HEK293 (cell line): ENCODE results near the gene CSMD2.

Experiments
- BCL11A ChIP-seq: fragments of 450-650 bp; formaldehyde crosslinking; IDR thresholded peaks from 2 replicates; pipeline ENCODE4 v1.5.1; 2016; ENCODE audit warnings: low read depth, missing biosample characterization, missing genetic modification characterization
- TSHZ1 ChIP-seq: fragments of 450-650 bp; formaldehyde crosslinking; IDR thresholded peaks from 2 replicates; pipeline ENCODE4 v1.5.1; 2016; ENCODE audit warnings: missing biosample characterization, missing genetic modification characterization, borderline replicate concordance
- ZNF10 ChIP-seq: fragments of 450-650 bp; formaldehyde crosslinking; IDR thresholded peaks from 2 replicates; pipeline ENCODE4 v1.5.1; 2017; ENCODE audit warnings: missing biosample characterization, missing genetic modification characterization
- ZNF223 ChIP-seq: fragments of 450-650 bp; formaldehyde crosslinking; IDR thresholded peaks from 2 replicates; pipeline ENCODE4 v1.5.1; 2016; ENCODE audit warnings: missing biosample characterization, missing genetic modification characterization
- ZNF660 ChIP-seq: fragments of 450-650 bp; IDR thresholded peaks from 2 replicates; pipeline ENCODE4 v1.5.1; 2018; ENCODE audit warnings: missing biosample characterization, mild to moderate bottlenecking, missing genetic modification characterization
- ZNF707 ChIP-seq: fragments of 450-650 bp; formaldehyde crosslinking; IDR thresholded peaks from 2 replicates; pipeline ENCODE4 v1.5.1; 2016; ENCODE audit warnings: missing biosample characterization, missing genetic modification characterization
- ZNF777 ChIP-seq: fragments of 450-650 bp; formaldehyde crosslinking; IDR thresholded peaks from 2 replicates; pipeline ENCODE4 v1.5.1; 2017; ENCODE audit warnings: missing biosample characterization, missing genetic modification characterization, borderline replicate concordance
- TF ChIP-seq, protein P1 (sequence below): fragments of 450-650 bp; formaldehyde crosslinking; IDR thresholded peaks from 2 replicates; pipeline ENCODE4 v1.5.1; 2016; ENCODE audit warnings: missing biosample characterization, missing genetic modification characterization

DNA sequence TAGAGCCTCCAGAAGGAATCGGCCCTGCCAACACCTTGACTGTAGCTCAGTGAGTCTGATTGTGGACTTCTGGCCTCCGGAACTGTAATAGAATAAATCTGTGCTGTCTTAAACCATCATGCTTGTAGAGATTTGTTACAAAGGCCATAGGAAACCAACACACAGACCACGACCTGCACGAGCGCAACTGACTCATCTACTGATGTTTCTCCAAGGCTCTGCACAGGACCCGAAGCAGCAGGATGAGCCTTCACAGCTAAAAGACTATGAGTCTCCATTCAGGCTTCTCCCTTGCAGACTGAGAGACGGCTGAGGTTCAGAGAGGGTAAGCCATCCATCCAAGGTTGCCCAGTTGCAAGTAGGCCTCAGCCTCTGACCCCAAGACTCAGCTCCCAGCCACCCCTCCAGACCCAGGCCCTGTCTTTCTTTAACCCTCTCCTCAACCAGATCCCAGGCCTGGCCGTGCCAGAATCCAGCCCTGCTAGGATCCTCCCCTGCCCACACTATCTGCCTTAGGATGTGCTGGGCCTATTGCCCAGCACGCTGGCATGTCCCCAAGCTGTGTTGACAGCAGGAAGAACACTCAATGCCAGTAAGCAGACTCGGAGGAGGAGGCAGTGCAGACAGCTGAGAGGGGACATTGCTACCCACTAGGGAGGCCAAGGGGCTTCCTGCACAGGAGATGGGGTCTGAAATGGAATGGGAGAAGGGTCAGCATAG is 192.2 kb downstream of the CSMD2 start:
- no peak for TF ChIP-seq ZNF777 (tag by site-specific recombination)
- TF ChIP-seq ZNF707 (tag by site-specific recombination) = no peak
- TF ChIP-seq, protein P1, sequence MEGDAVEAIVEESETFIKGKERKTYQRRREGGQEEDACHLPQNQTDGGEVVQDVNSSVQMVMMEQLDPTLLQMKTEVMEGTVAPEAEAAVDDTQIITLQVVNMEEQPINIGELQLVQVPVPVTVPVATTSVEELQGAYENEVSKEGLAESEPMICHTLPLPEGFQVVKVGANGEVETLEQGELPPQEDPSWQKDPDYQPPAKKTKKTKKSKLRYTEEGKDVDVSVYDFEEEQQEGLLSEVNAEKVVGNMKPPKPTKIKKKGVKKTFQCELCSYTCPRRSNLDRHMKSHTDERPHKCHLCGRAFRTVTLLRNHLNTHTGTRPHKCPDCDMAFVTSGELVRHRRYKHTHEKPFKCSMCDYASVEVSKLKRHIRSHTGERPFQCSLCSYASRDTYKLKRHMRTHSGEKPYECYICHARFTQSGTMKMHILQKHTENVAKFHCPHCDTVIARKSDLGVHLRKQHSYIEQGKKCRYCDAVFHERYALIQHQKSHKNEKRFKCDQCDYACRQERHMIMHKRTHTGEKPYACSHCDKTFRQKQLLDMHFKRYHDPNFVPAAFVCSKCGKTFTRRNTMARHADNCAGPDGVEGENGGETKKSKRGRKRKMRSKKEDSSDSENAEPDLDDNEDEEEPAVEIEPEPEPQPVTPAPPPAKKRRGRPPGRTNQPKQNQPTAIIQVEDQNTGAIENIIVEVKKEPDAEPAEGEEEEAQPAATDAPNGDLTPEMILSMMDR (tag by site-specific recombination) = no peak
- no peak for TF ChIP-seq BCL11A
- no peak for TF ChIP-seq ZNF10 (tag by site-specific recombination)
- no peak for TF ChIP-seq TSHZ1
- no peak for TF ChIP-seq ZNF223 (tag by site-specific recombination)
- TF ChIP-seq ZNF660 (tag by site-specific recombination) = no peak
